B cell (primary cell): Measurements from ENCODE around the gene COL5A1.

Experiments used
- CTCF ChIP-seq: fragments of 200-600 bp; IDR thresholded peaks from one replicate; pipeline ENCODE4 v1.8.0; 2022; ENCODE audit warnings: antibody characterized with exemption, mild to moderate bottlenecking
- EZH2 ChIP-seq: IDR thresholded peaks from 2 replicates; pipeline ENCODE4 v1.6.1; 2012; ENCODE audit warnings: borderline replicate concordance, low read depth, mild to moderate bottlenecking, moderate library complexity, low read length; ENCODE audit not compliant: insufficient read depth, poor library complexity, severe bottlenecking

DNA sequence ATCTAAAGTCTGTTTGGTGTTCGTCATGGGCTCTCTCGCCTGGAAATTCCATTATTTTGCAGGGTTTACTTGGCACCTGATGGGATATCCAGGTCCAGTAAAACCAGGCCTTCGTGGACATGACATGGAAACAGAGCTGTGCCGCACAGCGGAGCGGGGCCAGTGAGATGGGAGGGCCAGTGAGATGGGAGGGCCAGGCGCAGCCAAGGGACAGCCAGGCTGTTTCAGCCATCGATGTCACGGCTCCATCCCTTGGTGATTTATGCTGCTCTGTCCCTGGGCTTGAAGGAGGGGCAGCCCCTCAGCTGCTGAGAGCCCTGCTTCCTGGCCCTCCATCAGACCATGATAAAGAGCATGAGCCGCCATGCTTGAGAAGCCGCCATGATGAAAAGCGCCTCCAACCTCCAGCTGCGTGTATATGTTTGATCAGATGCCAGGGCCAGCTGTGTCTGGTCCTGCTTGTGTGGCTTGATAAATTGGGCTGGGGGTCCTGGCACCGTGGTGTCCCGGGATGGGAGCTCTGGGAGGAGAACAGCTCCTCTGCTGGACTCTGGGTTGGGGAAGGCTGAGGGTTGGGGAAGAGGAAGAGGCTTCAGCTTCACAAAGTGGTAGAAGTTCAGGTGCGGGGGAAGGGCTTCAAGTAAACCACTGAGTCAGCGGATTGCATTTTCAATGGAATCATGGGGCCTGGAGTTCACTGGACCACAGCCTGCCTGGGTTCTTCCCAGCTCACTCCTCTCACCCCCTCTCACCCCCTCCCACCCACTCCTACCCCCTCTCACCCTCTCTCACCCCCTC lies 6.1 kb upstream of the COL5A1 start:
- TF ChIP-seq EZH2 (no peak), CTCF (no peak)
